ENCODE measurements around the gene VRK1.

Gene VRK1

GRCh38 chr14:96844857-96845570, 47.8 kb downstream of the VRK1 start:
- H3K79me2 ChIP-seq: no peaks in the 10 kb centered on the region
- no peak overlapping the region for H3K9ac ChIP-seq
- no peak for TF ChIP-seq CTCF (IDR thresholded peaks at IDR 0.05)

GRCh38 chr14:96847451-96847850, 50.3 kb downstream of the VRK1 start:
- H3K9ac ChIP-seq: no peak overlapping the region
- no peak overlapping the region for H3K4me3 ChIP-seq (ENCODE audit: low read depth, low read length)
- TF ChIP-seq CTCF (IDR thresholded peaks at IDR 0.05): no peak
- H3K9me3 ChIP-seq (ENCODE audit: control insufficient read depth, low read length): no peaks in the 10 kb centered on the region
- H3K4me1 ChIP-seq: no peaks in the 10 kb centered on the region
- H2AFZ ChIP-seq: no peak overlapping the region
- no peak overlapping the region for H3K4me2 ChIP-seq (ENCODE audit: low read length)
- H3K27me3 ChIP-seq (ENCODE audit: control insufficient read depth, insufficient read depth, low read length): no peaks in the 10 kb centered on the region
- H3K36me3 ChIP-seq (ENCODE audit: control insufficient read depth, insufficient read depth, low read length): no peaks in the 10 kb centered on the region
- no peak overlapping the region for H3K27ac ChIP-seq
- no peaks in the 10 kb centered on the region for H3K79me2 ChIP-seq

More at GRCh38 chr14:96844857-96845570, 47.8 kb downstream of the VRK1 start:
- Histone ChIP-seq H3K4me3 (ENCODE audit: low read depth, low read length) (no peak overlapping the region), H3K4me1 (no peaks in the 10 kb centered on the region), H3K4me2 (ENCODE audit: low read length) (no peak overlapping the region), H3K27ac (no peak overlapping the region), H3K9me3 (ENCODE audit: control insufficient read depth, low read length) (no peaks in the 10 kb centered on the region), H2AFZ (no peak overlapping the region), H3K27me3 (ENCODE audit: control insufficient read depth, insufficient read depth, low read length) (no peaks in the 10 kb centered on the region), H3K36me3 (ENCODE audit: control insufficient read depth, insufficient read depth, low read length) (no peaks in the 10 kb centered on the region)

DNA sequence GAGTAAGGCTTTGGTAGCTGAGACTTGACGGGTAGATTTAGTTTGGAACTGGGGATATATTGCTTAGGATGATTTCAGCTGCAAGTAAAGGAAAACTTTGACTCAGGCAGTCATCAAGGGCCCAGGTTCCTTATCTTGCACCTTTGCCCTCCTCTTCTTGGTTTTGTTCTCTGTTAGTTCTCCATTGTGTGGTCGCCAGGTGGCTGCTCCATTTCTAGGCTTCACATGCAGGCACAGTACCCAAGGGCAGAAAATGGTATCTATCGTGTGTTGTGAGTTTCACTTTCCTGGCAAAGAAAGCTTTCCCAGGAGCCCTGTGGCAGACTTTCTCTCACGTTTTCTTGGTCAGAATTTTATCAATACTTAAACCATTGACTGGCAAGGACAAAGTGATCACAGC, 50.8 kb downstream of the VRK1 start:
- no peaks in the 10 kb centered on the region for H3K79me2 ChIP-seq
- no peak for TF ChIP-seq CTCF (IDR thresholded peaks at IDR 0.05)

GRCh38 chr14:96849733-96850132, 52.6 kb downstream of the VRK1 start:
- H3K9ac ChIP-seq: no peak overlapping the region
- H3K36me3 ChIP-seq (ENCODE audit: control insufficient read depth, insufficient read depth, low read length): no peaks in the 10 kb centered on the region
- H2AFZ ChIP-seq: no peak overlapping the region
- H3K4me3 ChIP-seq (ENCODE audit: low read depth, low read length): no peak overlapping the region
- H3K4me2 ChIP-seq (ENCODE audit: low read length): no peak overlapping the region
- H3K27ac ChIP-seq: no peak overlapping the region
- no peak for TF ChIP-seq CTCF (IDR thresholded peaks at IDR 0.05)
- no peaks in the 10 kb centered on the region for H3K27me3 ChIP-seq (ENCODE audit: control insufficient read depth, insufficient read depth, low read length)
- H3K4me1 ChIP-seq: no peaks in the 10 kb centered on the region
- no peaks in the 10 kb centered on the region for H3K9me3 ChIP-seq (ENCODE audit: control insufficient read depth, low read length)
- no peaks in the 10 kb centered on the region for H3K79me2 ChIP-seq

More for the DNA sequence above, 50.8 kb downstream of the VRK1 start:
- no peak overlapping the region for H2AFZ ChIP-seq
- no peaks in the 10 kb centered on the region for H3K9me3 ChIP-seq (ENCODE audit: control insufficient read depth, low read length)
- no peak overlapping the region for H3K4me3 ChIP-seq (ENCODE audit: low read depth, low read length)
- H3K4me2 ChIP-seq (ENCODE audit: low read length): no peak overlapping the region
- H3K27ac ChIP-seq: no peak overlapping the region
- no peaks in the 10 kb centered on the region for H3K36me3 ChIP-seq (ENCODE audit: control insufficient read depth, insufficient read depth, low read length)
- H3K9ac ChIP-seq: no peak overlapping the region
- no peaks in the 10 kb centered on the region for H3K4me1 ChIP-seq
- no peaks in the 10 kb centered on the region for H3K27me3 ChIP-seq (ENCODE audit: control insufficient read depth, insufficient read depth, low read length)

Measured in parathyroid adenoma (tissue), 2 donors.